NCI-H510A treated with DMSO at 0.1 percent for 48 hours (cell line): ENCODE data around the gene SERPINH1.
"Not testable (repeated sequence)": the region's sequence is repeated elsewhere in the genome, so short reads cannot be mapped to it uniquely, and the experiment has no call there.

Source experiments
- DNase-seq: peaks from one replicate; lab custom pipeline; 2025; lab: John Stamatoyannopoulos, UW

The SERPINH1 gene

DNA sequence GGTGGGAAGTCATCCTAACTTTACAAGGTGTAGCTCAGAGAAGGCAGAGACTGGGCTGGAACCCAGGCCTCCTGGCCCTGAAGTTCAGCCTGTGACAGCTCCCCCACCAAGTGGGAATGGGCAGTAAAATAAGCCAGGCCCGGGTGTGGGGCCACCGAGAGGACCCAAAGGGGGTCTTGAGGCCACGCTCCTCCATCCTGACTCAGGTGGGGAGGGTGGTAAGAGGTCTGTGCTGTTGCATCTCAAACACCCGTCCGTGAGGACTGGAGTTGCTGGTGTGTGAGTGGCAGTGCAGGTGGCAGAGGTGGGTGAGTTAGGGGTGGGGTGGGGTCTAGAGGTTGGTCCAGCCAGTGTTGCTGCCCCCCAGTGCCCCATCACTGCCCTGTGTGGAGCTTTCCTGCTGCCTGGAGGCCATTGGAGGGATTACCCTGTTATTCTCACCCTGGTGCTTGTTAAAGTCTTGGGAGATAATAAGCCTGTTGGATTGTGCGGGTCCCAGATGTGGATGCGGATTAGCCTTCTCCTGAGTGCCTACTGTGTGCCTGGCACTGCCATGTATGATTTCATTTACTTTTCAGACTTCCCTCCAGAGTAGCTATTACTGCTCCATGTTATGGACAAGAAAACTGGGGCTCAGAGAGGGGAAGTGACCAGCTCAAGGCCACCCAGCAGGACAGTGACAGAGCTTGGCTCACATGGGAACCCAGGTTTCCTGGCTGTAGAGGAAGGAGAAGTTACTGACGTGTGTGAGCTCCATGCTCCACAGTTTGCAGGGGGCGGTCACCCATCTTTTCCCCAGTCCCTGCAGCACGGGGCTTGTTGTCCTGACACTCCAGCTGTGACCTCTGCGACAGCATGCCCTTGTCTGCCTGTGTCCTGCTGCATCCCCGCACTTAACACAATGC is 12.9 kb downstream of the SERPINH1 start:
- DNase-seq: no peak

DNA sequence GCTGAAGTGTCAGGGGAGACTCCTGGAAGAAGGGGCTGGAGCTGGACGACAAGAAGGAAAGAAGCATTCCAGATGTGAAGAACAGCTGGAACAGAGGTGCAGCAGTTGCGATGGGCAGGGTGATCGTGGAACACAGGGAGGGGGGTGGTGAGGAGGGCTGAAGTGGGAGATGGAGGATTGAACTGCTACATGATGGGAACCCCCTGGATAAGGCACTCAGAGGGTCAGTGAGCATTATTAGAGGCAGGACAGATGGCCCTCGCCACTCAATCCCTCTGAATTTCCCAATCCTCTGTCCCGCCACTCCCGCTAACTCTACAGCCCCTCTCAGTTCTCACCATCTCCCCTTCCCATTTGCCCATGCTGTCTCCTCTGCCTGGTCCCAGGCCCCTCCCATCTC is 14.0 kb downstream of the SERPINH1 start:
- DNase-seq: no peak

DNA sequence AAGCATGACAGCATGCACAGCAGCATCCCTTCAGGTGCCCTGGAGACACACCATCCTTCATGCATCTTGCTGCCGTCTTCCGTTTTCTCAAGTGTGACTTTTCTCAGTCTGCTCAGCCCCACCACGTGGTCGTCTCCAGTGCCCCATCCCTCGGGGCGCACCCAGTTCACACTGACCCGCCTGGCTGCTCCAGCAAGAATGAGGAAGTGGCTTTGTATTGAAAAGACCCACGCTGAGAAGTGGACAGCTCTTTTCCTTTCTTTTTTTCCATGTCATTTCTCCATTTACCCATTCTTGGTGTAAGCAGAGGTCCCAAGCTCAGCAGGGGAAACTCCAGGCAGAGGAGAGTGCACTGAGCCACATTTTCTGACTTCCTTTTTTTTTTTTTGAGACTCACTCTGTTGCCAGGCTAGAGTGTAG is 14.5 kb downstream of the SERPINH1 start:
- DNase-seq: no peak

DNA sequence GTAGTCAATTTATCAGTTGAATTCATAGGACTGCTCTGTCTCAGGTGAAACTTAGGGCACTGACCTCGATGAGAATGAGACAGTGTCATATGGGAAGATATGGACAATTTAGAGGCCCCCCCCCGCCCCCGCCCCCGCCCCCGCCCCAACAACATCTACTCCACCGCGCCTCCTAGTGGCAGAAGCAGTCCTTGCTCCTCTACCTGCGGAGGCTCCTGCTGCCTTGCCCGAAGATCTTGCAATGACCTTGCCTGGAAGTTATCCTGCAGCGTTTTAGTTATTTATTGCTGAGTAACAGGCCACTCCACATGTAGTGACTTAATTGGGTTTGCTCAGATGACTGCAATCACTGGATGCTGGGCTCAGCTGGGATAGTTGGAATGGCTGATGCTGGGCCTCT is 15.2 kb downstream of the SERPINH1 start:
- DNase-seq: peak; percentile 21

DNA sequence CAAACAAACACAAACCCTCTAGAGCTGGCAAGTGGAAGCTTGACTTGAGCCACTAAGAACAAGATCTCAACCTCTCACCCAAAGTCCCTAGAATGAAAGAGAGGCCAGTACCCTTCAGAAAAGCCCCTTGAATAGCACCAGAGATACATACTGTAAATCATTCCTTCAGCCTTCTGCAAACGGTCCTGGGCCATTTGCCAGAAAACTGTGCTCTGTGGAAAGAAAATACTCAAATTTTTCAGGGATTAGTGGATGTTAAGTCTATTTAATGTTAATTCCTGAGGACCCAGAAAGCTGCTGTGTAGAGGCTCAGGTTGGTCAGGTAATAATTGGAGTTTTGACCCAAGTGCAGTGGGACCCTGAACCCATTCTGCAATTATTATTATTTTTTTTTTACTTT is 16.9 kb downstream of the SERPINH1 start:
- no peak for DNase-seq

DNA sequence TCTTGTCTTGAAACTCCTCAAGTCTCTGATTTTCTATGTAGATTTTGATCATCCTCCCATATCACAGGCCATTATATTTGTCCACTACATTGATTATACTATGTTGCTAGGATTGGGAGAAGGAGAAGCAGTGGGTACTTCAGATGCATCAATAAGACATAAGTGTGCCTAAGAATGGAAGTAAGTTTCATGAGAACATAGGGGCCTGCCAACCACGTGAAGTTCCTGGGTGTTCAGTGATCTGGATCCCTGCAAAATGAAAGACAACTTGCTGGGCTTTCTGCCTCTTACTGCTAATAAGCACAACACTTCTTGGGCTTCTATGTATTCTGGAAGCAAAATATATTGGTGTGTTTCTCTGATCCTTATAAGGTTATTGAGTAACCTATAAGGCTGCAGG is 17.8 kb downstream of the SERPINH1 start:
- DNase-seq: no peak

DNA sequence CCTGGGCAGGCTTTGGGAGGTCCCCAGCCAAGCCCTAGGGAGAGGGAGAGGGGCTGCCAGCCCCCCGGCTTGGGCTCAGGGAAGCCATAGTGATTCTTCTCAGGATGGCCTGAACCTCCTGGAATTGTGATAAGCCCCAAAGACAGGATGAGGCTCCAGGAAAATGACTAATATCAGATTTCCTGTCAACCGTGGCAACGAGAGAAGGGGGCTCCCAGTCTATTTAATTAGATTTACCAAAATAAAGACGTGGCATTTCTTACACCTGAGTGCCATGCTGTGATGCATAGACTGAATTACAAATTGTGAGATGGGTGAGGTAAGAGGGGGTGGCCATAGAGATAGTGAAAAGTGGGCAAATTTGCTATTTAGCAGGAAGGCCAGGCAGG is 20.4 kb downstream of the SERPINH1 start:
- no peak for DNase-seq

DNA sequence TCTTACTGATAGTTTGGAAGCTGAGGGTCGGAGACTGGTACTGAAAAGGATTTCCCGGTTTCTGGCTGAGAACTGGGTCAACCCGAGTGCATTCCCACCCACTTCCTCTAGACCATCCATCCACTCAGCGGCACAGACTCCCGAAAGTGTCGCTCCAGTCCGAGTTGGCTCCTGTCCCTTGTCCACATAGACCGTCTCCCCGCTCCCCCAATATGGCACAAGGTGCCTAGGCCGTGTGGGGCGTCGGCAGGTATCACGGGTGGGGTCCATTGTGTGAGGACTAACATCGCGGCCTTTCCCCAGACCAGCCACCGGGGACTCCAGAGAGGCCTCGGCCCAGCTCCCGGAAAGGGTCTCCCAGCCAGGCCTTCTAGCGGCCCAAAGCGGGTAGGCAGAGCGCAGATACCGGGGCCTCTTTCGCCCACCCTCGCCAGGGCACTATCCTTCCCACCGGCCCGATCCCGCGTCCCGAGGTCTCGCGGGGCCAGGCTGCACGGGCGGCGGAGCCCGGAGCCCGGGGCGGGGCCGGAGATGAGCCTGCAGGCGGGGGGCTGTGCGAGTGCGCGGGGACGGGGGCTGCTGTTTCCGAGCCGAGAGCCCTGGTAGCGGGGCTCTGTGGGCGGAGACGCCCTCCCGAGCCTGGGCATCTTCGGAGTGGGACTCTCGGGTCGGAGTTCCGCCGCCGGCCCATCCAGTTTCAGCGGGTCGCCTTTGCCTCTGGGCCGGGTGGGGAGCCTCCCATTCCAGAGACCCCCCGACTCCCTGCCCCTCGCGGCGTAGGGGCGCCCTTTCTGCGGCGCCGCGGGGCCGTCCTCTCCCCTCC is 21.1 kb downstream of the SERPINH1 start:
- peak; percentile 53 for DNase-seq

DNA sequence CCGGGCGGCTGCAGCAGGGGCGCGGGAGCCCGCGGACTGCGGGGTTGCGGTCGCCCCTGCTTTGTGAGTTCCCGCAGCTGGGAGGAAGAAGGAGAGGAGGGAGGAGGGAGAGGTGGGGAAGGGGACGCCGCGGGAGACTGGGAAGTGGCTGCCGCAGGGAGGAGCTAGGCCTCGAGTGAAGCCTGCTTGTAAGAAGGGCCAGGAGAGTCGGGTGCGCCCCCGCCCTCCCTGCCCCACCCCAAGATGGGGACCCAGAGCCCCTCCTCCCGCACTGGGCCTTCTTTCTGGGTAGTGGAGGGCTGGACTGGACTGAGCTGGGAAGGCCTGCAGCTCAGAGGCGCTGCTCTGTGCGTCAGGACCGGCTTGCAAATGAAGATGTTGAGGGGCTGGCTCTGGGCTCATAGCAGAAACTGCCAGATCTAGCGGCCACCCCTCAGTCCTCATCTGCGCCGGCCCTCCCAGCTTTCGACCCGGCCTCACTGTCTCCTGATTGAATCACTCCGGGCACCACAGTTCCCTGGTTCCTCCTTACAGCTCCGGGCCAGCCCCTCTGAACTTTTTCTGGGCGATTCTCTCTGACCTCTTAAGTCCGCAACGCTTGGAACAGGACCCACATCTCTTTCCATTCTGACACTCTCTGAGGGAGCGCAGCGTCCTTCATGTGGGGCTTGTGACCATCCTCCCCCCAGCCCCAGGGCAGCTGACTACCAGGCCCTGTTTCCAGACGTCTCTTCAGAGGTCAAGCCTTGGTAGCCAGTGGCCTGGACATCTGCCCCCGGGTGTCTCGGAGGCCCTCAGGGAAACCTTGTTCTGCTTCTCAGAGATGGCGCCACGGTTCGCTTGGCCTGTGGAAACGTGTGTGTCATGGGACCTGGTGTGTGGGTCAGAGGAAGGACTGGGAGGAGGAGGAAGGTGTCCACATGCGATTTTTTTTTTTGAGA is 21.9 kb downstream of the SERPINH1 start:
- peak; percentile 63 for DNase-seq

DNA sequence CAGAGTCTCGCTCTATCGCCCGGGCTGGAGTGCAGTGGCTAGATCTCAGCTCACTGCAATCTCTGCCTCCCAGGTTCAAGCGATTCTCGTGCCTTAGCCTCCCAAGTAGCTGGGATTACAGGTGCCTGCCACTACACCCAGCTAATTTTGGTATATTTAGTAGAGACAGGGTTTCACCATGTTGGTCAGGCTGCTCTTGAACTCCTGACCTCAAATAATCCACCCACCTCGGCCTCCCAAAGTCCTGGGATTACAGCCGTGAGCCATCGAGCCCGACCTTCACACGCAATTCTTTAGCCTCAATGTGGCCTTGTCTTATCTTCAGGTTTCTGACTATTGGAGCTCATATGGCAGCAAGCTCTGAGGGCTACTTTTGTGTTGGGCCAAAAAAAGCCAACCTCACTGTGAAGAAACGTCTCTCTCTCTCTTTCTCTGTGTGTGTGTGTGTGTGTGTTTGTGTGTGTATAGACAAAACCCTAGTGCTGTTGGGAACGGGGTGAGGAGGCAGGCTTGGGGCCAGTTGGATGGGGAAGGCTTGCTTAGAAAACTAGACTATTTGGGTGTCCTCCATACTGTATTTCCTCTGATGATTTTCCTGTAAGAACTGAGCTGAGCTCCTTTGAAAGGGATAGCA is 22.7 kb downstream of the SERPINH1 start:
- DNase-seq: not testable (repeated sequence)

DNA sequence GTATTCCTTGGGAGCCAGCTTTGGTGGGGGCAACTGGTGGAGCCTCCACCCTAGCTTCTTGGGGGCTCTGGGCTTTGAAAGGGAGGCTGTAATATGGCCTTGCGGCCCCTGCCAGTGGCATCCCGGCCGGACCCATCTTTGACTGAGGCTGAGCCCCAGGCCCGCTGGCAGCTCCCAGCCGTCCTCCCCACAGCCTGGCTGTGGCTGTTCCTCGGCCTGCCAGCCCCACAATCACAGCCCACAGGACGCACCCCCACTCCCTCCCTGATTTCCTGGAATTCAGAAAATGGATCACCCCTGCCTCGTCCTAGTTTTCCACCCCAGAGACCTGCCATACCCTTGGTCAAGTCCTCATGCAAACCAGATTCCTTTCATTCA is 23.2 kb downstream of the SERPINH1 start:
- DNase-seq: no peak

DNA sequence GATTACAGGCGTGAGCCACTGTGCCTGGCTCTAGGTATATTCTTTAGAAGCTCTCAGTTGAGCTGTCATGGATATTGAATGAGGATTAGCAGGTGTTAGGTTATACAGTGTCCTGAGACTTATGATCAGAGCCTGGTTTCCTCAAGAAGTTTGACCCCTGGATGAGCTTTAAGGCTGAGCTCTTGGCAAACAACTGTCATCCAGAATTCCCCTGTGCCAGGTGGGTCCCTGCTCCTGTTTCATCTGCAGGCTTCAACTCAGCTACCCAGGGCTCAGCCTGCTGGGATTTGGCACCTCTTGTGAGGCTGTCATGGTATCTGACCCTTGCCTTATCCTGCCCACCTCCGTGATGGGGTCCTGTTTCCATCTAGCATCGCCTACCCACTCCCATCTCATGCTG is 24.3 kb downstream of the SERPINH1 start:
- no peak for DNase-seq

DNA sequence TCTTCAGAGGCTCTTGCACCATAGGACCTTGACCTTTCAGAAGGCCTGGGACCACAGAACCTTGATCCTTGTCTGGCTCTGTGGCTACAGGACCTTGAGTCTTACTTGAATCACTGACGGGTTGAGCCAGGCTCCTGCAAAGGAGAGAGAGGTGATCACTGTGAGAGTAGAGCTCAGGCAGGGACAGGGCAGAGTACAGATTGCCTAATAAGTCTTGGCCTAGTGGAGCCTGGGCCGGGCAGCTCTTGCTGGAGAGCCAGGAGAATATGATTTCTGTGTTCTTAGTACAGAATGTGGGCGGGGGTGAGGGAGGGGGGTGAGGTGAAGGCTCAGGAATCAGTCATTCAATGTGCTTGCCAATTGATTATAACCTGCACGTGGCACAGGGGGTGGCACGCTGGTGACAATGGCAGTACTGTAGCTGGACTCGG is 26.0 kb downstream of the SERPINH1 start:
- no peak for DNase-seq

DNA sequence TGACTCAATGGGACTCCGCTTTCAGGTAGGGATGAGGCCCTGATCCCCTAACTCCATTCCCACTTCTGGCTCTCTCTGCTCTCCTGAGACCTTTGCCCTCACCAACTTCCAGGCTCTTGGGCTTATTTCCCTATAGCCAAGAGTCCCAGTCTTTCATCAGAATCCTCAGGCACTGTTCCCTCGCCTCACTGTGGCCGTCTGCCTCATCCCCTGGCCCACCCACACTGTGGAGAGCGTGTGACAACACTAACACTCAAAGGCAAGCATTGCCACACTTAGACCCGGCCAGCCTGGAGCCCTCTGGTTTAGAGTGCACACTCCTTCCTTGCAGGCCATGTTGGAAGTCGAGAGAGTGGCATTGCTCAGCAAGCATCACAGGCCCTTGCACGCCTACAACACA is 27.0 kb downstream of the SERPINH1 start:
- DNase-seq: no peak

DNA sequence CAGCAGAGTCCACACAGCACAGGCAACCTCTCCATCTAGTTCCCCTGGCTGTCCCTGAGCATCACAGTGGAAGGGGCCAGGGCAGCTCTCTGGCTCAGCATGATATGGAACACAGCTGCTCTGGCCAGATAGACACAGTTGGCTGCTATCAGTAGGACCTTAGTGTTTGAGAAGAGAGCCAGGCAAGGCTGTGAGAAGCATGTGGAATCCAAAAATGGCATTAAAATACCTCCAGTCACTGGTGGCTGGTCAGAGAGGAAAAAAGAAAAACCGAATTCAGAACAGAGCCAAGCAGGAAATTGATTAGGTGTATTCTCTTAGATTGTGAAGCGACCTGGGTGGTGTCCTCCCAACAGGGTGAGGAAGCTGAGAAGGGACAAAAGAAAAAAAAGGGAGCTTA is 27.9 kb downstream of the SERPINH1 start:
- DNase-seq: peak; percentile 16

DNA sequence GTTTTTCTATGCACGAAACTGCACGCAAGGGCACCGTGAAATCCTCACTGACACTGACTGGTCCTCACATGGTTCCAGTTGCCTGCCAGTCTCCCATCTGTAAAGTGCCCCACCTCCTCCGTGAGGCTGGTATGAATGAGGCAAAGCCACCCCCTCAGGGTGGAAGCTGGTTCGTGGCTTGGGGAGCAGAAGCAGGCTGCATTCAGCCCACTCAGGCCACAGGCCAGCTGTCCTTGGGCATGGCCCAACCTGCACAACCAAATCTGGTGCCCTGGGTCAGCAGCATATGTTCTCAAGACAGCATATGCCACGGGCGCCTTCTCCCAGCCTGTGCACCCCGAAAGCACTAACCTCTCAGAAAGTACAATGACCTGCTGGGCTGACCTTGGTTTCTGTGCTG is 29.3 kb downstream of the SERPINH1 start:
- no peak for DNase-seq

DNA sequence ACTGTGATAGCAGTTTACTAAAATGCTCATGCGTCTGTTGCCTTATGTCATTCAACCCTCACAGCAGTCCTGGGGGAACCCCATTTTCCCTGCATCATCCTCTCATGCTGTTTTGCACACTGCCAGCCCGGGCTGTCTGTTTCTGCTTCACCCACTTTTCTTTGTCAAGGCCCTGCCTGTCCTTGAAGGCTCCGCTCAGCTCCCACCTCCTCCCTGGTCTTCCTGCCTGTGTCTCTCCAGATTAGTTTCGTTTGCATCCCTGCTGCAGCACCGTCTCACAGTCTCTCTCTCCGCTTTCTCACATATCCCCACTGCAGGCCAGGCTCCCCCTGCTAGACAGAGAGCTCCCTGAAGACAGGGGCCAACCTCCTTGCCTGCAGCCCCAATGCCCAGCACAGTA is 29.9 kb downstream of the SERPINH1 start:
- DNase-seq: no peak

DNA sequence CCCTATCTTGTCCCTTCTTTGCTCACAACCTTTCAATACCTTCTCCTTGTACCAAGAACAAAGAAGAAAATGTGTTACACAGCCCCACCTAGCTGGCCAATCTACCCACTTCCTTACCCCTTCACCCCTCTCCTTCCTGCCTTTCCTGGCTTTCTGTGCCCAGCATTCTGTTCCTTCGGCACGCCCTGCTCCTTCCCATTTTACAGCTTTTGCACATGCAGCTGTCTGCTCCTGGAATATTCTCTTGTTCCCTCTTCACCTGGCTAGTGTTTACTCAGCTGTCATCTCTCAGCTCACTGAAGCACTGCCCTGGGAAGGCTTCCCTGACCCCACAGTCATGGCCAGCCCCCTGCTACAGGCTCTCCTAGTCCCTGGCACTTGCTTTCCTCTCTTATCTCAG is 30.7 kb downstream of the SERPINH1 start:
- DNase-seq: peak; percentile 98

DNA sequence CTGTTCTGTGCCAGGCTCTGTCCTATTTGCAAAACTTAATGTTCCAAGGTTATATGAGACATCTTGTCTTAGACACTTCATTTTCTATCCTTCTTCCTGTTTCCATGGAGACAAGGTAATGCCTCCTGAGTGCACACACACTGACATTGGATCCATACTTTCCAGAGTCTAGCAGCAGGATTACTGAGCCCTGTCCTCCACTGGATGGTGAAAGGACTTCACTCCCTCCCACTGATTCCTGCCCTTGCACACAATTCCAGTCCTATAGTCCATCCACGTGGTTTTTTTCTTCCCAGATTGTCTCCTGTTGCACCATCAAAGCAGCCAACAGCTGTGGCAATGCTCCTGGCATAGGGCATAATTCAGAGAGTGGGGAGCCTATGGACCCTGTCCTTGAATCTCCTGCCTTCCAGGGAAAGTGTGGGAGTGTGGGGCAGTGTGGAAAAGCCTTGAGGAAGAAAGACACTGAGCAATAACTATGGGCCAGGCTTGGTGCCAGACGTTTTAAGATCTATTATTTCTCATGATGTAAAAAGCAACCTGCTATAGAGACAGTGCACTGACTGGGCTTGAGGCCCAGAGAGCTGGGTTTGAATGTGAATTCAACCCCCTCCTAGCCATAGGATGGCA is 31.3 kb downstream of the SERPINH1 start:
- peak; percentile 98 for DNase-seq

DNA sequence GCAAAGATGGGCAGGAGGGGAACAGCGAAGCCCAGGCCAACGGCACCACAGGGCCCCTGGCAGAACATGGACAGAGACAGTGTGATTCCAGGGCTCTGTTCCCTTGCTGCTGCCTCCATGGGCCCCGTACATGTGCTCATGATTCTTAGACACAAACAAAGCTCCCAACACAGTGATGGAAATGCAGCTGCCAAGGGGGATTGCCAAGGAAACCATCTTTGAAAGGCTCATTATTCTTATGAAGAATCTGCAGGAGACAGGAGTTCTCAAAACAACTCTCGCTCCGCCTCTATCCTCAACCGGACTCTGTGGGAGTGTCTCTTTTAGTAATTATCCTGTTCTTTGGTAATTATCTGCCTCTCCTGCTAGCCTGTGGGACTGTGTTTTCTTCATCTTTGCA is 32.2 kb downstream of the SERPINH1 start:
- no peak for DNase-seq

DNA sequence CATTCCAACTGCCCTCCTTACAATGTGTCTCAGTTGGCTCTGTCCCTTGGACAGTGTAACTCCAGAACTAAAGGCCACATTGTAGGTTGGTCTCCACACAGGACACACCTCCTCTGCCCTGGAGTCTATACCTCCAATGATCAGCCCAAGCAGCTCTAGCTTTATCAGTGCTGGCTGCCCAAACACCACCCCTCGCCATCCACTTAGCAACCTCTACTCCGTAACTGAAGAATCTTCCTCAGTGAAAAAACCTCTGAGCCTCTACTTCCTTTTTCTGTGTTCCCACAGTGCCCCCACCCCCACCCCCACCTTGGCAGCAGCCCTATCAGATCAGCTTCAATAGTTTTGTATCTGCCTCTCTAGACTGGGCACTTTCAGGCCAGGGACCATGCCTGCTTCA is 33.4 kb downstream of the SERPINH1 start:
- no peak for DNase-seq
